Stimulated activated CD4-positive, alpha-beta T cell treated with anti-CD3 and anti-CD28 coated beads, Interleukin-2, amount 100 ng/mL, for 4 hours (primary cell): Measurements from ENCODE around the gene PTPRG.

Experiments
- DNase-seq: peaks from one replicate; pipeline ENCODE4 v3.0.0-alpha.2; 2020; ENCODE audit warnings: low read depth

Gene PTPRG

DNA sequence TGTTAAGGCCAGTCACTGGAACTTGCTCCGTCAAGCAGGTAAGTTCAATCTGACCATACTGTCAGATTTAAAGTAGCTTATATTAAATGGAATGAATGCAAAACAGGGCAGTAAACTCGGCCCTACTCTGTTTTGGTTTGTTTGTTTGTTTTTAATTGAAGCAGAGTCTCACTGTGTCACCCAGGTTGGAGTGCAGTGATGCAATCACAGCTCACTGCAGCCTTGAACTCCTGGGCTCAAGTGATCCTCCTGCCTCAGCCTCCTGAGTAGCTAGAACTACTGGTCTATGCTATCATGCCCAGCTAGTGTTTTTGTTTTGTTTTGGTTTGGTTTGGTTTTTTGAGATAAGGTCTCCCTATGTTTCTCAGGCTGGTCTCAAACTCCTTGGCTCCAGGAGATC, 507.0 kb downstream of the PTPRG start:
- no peak for DNase-seq

GRCh38 chr3:62070891-62071290, 509.5 kb downstream of the PTPRG start:
- no peak for DNase-seq

DNA sequence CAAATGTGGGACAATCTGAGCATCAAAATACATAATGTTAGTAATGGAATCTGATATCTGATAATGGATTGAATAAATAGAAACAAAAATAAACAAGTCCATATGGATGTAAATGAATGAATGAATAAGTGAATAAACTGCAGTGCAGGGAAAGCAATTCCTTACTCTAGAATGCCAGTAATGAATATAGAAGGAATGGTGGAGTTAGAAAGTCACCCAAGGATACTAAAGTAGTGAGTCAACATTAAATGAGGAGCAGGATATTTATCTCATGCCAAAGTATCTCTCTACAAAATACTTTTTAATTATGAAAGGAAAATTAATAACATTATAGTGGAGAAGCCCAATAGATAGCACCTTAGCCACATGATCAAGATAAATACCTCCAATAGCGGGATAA, 511.7 kb downstream of the PTPRG start:
- no peak for DNase-seq

DNA sequence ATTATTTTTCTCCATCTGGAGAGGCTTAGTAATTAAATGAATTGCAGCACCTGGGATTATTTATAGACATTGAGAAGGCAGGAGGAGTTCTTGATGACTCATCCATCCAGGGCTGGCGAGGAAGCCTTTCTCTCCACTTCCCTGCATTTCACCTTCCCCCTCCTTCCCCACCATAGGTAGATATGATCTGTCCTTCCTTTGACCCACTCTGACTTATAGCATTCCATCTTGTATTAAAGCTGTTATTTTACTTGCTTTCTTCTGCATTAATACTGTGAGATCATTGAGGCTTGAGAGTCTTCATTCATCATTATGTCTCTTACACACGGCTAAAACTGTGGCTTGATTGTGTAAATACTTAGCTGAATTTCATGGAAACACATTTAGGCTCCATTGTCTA, 523.2 kb downstream of the PTPRG start:
- DNase-seq, result no peak

DNA sequence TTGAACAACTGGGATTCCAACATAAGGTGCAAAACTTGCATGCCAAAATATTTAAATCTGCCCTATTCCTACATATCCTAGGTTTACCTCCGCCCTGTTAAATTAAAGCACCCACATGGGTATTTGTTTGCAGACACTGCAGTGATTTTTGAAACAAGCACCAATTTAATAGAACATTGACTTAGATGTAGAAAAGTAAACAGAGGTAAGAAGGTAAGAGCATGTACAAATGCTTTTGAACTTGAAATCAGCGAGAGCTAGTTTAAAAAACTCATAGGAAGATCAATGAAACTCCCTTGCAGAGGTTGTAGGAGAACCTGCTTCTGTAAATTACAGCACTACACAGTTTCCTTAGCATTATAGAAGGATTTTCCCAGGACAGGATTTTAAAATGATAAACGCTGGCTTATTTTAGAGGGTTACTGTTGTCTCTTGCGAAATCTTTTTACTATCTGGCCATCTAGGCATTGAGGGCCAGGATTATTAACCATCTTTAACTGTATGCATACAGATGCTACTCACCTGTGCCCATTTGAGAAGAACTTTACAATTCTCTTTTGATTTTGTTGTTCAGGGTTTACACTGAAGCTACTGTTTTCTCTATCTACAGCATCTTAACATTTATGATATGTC, 527.2 kb downstream of the PTPRG start:
- no peak for DNase-seq

DNA sequence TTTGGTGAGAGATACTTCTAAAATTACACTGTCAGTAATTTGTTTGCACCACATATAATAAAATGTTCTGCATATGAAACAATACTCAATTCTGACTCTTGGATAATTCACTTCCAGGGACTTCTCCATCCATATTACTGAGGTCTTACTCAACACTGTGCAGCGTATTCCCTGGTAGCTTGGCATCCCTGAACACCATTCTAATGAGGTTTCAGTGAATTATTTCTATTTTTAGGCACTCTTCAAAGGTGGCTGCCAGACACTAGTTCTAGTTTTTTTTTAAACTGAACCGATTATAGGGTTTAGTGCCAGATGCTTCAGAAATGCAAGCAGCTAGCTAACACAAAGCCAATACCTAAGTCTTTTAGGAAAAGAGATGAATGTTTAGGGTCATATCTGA, 528.7 kb downstream of the PTPRG start:
- no peak for DNase-seq

GRCh38 chr3:62090519-62090918, 529.1 kb downstream of the PTPRG start:
- no peak for DNase-seq

- no peak for DNase-seq
Observed at GRCh38 chr3:62093025-62093424, 531.7 kb downstream of the PTPRG start.

DNA sequence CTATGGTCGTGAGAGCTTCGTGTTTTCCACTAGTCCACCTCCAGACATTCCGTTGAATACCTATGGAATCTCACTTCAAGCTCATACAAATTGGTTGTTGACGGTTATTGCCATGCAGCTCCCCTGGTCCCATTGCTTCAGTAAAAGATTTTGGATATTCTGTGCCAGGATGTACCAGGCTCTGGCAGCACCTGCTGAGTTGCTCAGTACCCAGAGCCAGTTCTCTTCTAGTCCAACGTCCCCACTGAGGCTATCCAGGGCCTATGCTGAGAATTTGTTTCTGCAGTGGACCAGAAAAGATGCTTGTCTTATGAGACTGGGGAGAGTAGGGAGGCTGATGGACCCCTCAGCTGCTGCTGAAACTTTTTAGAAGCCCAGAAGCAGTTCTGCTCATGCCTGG, 533.1 kb downstream of the PTPRG start:
- no peak for DNase-seq

DNA sequence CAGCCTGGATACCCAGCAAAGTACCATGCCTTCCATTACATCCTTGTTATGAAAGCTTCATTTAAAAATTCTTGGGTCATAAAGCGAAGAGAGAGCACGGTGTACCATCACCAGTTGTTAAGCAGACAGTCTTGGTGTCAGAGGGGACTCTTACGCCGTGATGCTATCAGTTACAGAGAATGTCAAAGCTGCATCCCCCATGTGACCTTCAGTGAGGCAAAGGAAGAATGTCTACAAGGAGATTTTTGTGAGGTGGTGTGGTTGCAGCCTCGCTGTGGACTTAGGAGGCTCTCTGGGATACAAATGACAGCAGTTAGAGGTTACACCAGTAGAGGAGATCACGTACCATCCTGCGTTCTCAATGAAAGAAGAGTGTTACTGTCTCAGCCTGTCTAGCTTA, 533.7 kb downstream of the PTPRG start:
- no peak for DNase-seq

GRCh38 chr3:62095756-62096155, 534.4 kb downstream of the PTPRG start:
- DNase-seq, result no peak

DNA sequence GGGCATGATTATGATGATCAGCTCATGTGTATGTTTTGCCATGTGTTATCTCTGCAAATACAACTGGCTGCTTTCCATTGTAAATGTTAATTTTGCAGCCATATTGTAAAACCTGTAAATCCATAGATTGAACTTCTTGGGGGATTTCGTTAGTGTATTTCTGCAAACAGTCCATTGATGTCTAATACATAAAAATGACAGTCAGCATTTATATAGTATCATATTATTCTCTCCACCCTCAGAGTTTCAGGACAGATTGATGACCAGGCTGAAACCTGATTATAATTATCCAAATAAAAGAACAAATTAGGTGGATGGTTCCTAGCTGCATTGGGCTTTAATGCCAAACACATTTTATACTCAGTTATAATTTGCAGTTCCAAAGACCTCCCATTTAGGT, 535.1 kb downstream of the PTPRG start:
- no peak for DNase-seq

DNA sequence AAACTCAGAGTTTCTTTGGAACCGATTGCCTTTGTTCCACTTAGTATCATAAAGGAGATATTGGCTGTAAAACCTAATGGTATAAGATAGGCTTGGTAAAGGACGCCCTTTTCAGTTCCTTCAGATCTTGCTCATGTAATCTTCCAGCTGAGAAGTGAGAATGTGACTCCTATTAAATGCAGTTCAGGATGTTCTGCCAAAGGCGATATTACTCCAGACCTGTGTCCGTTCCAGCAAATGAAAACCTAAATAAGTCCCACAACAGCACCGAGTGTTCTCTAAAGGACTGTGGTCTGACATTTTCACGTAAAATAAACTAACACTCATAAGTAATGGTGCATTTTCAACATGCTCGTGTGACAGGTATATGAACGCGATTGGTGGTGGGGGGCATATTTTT, 535.8 kb downstream of the PTPRG start:
- no peak for DNase-seq

DNA sequence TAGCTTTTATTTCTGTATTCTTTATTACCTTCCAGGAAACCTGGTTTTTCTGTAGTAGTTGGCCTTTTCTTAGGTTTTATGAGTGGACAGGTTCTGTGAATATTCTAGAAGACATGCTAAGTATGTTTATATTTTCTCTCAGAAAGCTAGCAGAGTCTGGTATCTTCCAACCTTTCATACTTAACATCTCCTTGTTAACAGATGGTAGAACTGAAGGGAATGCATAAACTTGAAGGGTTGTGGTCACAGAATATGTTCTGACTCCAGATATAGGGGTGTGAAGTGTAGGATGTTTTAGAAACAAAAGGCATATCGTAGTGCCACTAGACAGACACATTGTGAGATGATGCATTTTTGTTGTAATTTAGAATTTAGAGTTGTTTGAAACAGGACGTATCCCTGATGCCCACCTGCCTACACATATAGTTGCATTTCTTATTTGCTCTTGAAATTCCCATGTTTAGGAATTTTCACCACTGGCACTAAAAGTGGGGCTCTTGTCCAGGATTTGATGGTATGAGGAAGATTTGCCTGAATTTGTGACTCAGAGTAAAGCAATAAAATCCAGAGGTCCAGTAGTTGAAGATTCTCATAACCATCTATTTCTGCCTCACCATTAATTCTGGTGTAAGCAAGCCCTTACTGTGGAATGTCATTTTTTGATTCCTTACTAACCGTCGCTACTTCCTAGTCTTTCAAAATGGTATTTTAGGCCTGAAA, 537.4 kb downstream of the PTPRG start:
- no peak for DNase-seq

DNA sequence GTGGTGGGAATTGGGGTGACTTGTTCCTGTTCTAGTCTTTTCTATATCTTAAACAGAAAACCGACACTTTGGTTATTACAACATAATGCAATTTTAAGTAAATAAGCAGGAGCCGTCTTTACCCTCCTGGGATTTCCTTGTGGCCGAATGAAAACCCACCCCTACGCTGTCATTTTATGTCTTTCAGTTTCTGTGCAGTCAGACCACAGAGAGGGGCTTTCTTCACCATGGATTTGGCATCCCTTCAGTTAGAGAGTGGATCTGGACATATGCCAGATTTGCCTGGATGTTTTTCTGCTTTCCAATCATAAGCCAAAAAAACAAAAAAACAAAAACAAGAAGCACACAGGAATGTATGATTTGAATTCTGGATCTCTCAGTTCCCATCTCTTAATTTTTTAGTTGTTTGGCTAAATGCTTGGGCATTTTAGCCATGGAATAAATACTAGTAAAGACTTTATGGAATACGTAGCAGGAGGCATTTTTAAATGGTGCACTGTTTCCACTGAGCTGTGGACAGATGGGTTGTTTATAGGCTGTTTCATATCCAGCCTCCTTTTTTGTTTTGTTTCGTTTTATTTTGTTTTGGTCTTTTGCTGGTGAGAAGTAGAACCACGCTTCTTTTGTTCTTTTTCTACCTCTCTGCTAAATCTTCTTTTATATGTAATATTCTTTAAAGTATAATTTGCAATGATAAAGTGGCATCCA, 539.1 kb downstream of the PTPRG start:
- DNase-seq, result no peak

- DNase-seq, result no peak
Observed at GRCh38 chr3:62101488-62101887, 540.1 kb downstream of the PTPRG start.

GRCh38 chr3:62103531-62103930, 542.2 kb downstream of the PTPRG start:
- DNase-seq, result no peak

DNA sequence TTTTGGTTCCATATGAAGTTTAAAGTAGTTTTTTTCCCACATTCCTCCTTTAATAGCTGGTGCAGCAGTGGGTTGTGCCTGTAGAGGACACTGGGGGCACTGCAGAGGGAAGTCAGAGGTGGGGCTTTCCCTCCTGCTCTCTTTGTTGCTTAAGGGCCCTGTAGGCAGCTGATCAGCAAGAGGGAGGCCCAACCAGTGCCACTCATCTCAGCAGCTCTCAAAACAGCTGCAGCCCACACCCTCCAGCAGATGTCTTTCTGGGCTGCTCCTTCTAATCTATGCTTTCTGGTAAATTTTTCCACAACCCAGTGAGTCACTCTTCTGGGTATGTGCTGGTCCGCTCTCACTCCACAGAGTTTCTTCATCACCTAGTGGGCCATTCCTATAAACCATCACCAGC, 548.2 kb downstream of the PTPRG start:
- no peak for DNase-seq

DNA sequence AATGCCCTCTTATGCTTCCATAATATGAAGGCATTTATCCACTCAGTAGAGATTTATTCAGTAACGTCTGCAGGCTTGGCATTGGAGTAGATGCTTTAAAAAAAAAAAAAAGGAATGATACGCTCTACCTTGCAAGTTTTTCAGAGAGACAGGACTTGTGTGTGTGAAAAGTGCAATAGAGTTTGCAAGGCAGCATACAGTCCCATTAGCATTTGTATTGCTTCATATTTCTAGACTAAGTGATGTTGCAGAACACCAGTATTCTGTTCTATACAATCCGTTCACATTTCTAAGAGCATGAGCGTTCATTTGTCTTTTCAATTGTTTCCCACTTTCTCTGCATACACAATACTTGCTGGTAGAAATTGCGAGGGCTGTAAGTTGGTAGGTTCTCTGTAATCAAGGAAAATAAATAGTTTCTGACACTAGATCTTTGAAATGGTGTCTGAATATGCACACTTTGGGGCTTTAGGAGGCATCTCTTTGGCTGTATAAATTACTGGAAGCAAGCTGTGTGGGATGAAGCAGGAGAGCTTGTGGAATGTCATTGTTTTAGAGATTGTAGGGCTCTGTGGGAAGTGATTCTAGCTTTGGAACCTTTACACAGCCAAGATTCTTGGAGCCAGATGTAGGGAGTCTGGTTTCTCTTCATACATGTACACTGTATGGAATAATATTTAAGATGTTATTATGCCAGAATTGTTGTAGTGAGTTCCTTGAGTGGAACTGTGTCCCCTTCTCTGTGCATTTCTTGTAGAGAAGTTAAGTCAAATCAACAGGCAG, 549.3 kb downstream of the PTPRG start:
- DNase-seq, result no peak

GRCh38 chr3:62113092-62113491, 551.7 kb downstream of the PTPRG start:
- no peak for DNase-seq

- no peak for DNase-seq
Observed at GRCh38 chr3:62114763-62115162, 553.4 kb downstream of the PTPRG start.

GRCh38 chr3:62117903-62118548, 556.7 kb downstream of the PTPRG start:
- no peak for DNase-seq
